ENCODE data around the gene CCDC134. TPM values are rescaled to one million over a fixed set of nuclear protein-coding genes. Genes with fewer than 3 reads are reported as not detected.

CCDC134 gene
- polyA plus RNA-seq, 1 of the 3 experiments (the other 2 are of a cell fraction), result 2.0 TPM

- WGBS (ENCODE audit: low lambda C conversion rate), result 86% methylated on average over 2 of the region's 2 CpGs
- H3K4me1 ChIP-seq (ENCODE audit: control insufficient read depth in 1 of 2, insufficient read depth in 2 of 2, low read depth in 1 of 2, low read length in 1 of 2), result peaks cover 0 to 5% of the 10 kb centered on the region in 2 experiments; a peak in 1 of 4 replicates
- ChIA-PET CTCF (interaction anchor here (1.0 kb wide), 1 partner anchor 166 kb away, joined by 3 read pairs; no protein-coding TSS in a partner anchor), POLR2A (no interaction called here)
- H3K79me2 ChIP-seq (ENCODE audit: insufficient read depth), result peaks cover 3% of the 10 kb centered on the region; the same call in 1 of the 2 replicates
- H2AFZ ChIP-seq (ENCODE audit: low read depth), result no peak overlapping the region
- DNase-seq, result no peak
- H3K27me3 ChIP-seq (ENCODE audit: insufficient read depth), result no peaks in the 10 kb centered on the region
- no peak overlapping the region for H3K4me3 ChIP-seq (ENCODE audit: low read depth in 2 of 2, low read length in 1 of 2)
- no peaks in the 10 kb centered on the region for H3K9me2 ChIP-seq
- H3K36me3 ChIP-seq (replicated peaks in 1 of 2; ENCODE audit: control insufficient read depth in 1 of 2, insufficient read depth in 2 of 2, low read length in 1 of 2), result no peaks in the 10 kb centered on the region
- H3F3A ChIP-seq (replicated peaks; ENCODE audit: insufficient read depth), result no peaks in the 10 kb centered on the region
- no peak overlapping the region for H3K9ac ChIP-seq
- no peak for TF ChIP-seq REST (IDR thresholded peaks at IDR 0.05; ENCODE audit: low read depth, low read length)
- TF ChIP-seq SMC3 (IDR thresholded peaks at IDR 0.05; ENCODE audit: low read depth, low read length), result no peak
- TF ChIP-seq RAD21 (IDR thresholded peaks at IDR 0.05; ENCODE audit: low read length), result no peak
- TF ChIP-seq NFIC (IDR thresholded peaks at IDR 0.05; ENCODE audit: borderline replicate concordance), result no peak
- TF ChIP-seq MXI1 (IDR thresholded peaks at IDR 0.05; ENCODE audit: low read depth, low read length), result no peak
- TF ChIP-seq FOSL2 (IDR thresholded peaks at IDR 0.05; ENCODE audit: borderline replicate concordance, low read depth), result no peak
- no peak for TF ChIP-seq FOXJ3 (CRISPR knock-in tag; IDR thresholded peaks at IDR 0.05)
- no peak for TF ChIP-seq EZH2phosphoT487 (IDR thresholded peaks at IDR 0.05; ENCODE audit: borderline replicate concordance, low read depth)
- no peak for TF ChIP-seq POLR2AphosphoS5 (IDR thresholded peaks at IDR 0.05; ENCODE audit: low read depth, low read length)
- TF ChIP-seq NRF1 (IDR thresholded peaks at IDR 0.05; ENCODE audit: low read depth, low read length), result no peak
- no peak for TF ChIP-seq MAX (IDR thresholded peaks at IDR 0.05; ENCODE audit: low read depth)
- no peak for TF ChIP-seq GABPA (IDR thresholded peaks at IDR 0.05; ENCODE audit: low read depth)
- no peak for TF ChIP-seq TEAD4 (IDR thresholded peaks at IDR 0.05; ENCODE audit: borderline replicate concordance, insufficient read depth)
- TF ChIP-seq MEF2A (IDR thresholded peaks at IDR 0.05; ENCODE audit: borderline replicate concordance, low read depth), result no peak
- no peak for TF ChIP-seq RFX5 (IDR thresholded peaks at IDR 0.05; ENCODE audit: low read length)
- TF ChIP-seq IRF3 (IDR thresholded peaks at IDR 0.05; ENCODE audit: low read depth, low read length), result no peak
- TF ChIP-seq USF2 (IDR thresholded peaks at IDR 0.05; ENCODE audit: borderline replicate concordance, low read depth, low read length), result no peak
- no peaks in the 10 kb centered on the region for H3K9me3 ChIP-seq
- H3K27ac ChIP-seq (ENCODE audit: low read depth in 2 of 2, low read length in 1 of 2), result no peak overlapping the region
- no peak overlapping the region for H3K4me2 ChIP-seq
- H4K20me1 ChIP-seq (ENCODE audit: insufficient read depth), result no peaks in the 10 kb centered on the region
These were observed 63.0 kb downstream of the CCDC134 start for GRCh38 chr22:41863472-41863871.
